H1 (cell line): Measurements from ENCODE around the gene GAB2. TPM values are rescaled to one million over a fixed set of nuclear protein-coding genes. Genes with fewer than 3 reads are reported as not detected.
A peak's percentile ranks its signal among the peaks of the same experiment; 100 is the strongest.

Experiments
- CTCF ChIA-PET: fragments of 300-600 bp; sonication (Branson Sonifier 250); formaldehyde crosslinking; loops from one replicate; lab custom pipeline; 2021; ENCODE audit not compliant: partially characterized antibody; lab: Charles Lee
- POLR2A ChIA-PET: fragments of 300-600 bp; sonication (Branson Sonifier 250); formaldehyde crosslinking; loops from one replicate; lab custom pipeline; 2021; ENCODE audit warnings: inconsistent platforms; ENCODE audit not compliant: partially characterized antibody; lab: Charles Lee
- DNase-seq, 2 experiments: peaks; one replicate each; pipeline versions ENCODE4 v3.0.0 to v3.0.0-alpha.2; 2010 to 2022; ENCODE audit warnings: low spot score in 2 of 2, low read depth in 1 of 2, mixed read lengths in 1 of 2
- FAIRE-seq: peaks from 2 replicates; lab custom pipeline; 2011; peaks lifted over from hg19 to GRCh38; lab: Jason Lieb, UNC
- H2AFZ ChIP-seq: 2 replicates; pipeline ENCODE4 v1.8.1; 2012; ENCODE audit warnings: low read length, inconsistent platforms
- H2AK5ac ChIP-seq: 2 replicates; pipeline ENCODE4 v1.6.1; 2013; ENCODE audit warnings: low read depth, low read length
- H2BK120ac ChIP-seq: replicated peaks from 2 replicates; pipeline ENCODE3; 2013; ENCODE audit warnings: low read depth, low read length, inconsistent platforms
- H2BK12ac ChIP-seq: 2 replicates; pipeline ENCODE4 v1.6.1; 2013; ENCODE audit warnings: low read depth, low read length
- H2BK15ac ChIP-seq: 2 replicates; pipeline ENCODE4 v1.6.1; 2013; ENCODE audit warnings: low read length
- H2BK20ac ChIP-seq: 2 replicates; pipeline ENCODE4 v1.6.1; 2013; ENCODE audit warnings: low read length
- H2BK5ac ChIP-seq: 2 replicates; pipeline ENCODE4 v1.6.1; 2013; ENCODE audit warnings: low read depth, low read length
- H3K14ac ChIP-seq: 2 replicates; pipeline ENCODE4 v1.6.1; 2013; ENCODE audit warnings: inconsistent platforms; ENCODE audit not compliant: insufficient read length
- H3K18ac ChIP-seq: 2 replicates; pipeline ENCODE4 v1.6.1; 2013; ENCODE audit warnings: low read length; ENCODE audit errors: extremely low read depth
- H3K23ac ChIP-seq: 2 replicates; pipeline ENCODE4 v1.6.1; 2013; ENCODE audit warnings: inconsistent platforms; ENCODE audit not compliant: insufficient read length
- H3K23me2 ChIP-seq: 2 replicates; pipeline ENCODE4 v1.6.1; 2013; ENCODE audit warnings: low read depth, low read length
- H3K27ac ChIP-seq: 2 replicates; pipeline ENCODE4 v1.6.1; 2011; ENCODE audit warnings: low read depth, low read length, inconsistent platforms
- H3K27me3 ChIP-seq, 4 experiments: replicated peaks in 1 of 4; 1 replicate in 1 of 4; 2 replicates in 3 of 4; pipeline versions ENCODE4 v1.6.1 to v1.8.1; 2011 to 2013; ENCODE audit warnings: low read length in 3 of 4, mild to moderate bottlenecking in 3 of 4, inconsistent platforms in 2 of 4, mixed read lengths in 2 of 4, moderate library complexity in 1 of 4; ENCODE audit not compliant: control insufficient read depth in 3 of 4, insufficient read depth in 3 of 4; ENCODE audit errors: extremely low read depth in 1 of 4
- H3K36me3 ChIP-seq, 4 experiments: 2 replicates each; pipeline versions ENCODE4 v1.6.1 to v1.8.1; 2011 to 2013; ENCODE audit warnings: mild to moderate bottlenecking in 4 of 4, low read length in 3 of 4, moderate library complexity in 2 of 4, control low read depth in 1 of 4, inconsistent platforms in 1 of 4; ENCODE audit not compliant: insufficient read depth in 4 of 4, control insufficient read depth in 2 of 4
- H3K4ac ChIP-seq: replicated peaks from 2 replicates; pipeline ENCODE3; 2013; ENCODE audit warnings: low read length, low read depth, mixed read lengths, inconsistent platforms; ENCODE audit not compliant: insufficient read length
- H3K4me1 ChIP-seq, 4 experiments: replicated peaks in 1 of 4; 1 replicate in 1 of 4; 2 replicates in 3 of 4; pipeline versions ENCODE4 v1.6.1 to v1.8.1; 2011 to 2013; ENCODE audit warnings: low read length in 3 of 4, inconsistent platforms in 2 of 4, mixed read lengths in 1 of 4; ENCODE audit not compliant: insufficient read depth in 4 of 4, control insufficient read depth in 3 of 4
- H3K4me2 ChIP-seq, 2 experiments: 2 replicates each; pipeline versions ENCODE4 v1.6.1 to v1.8.1; 2011 to 2013; ENCODE audit warnings: low read depth in 2 of 2, low read length in 2 of 2, control low read depth in 1 of 2, inconsistent platforms in 1 of 2, mild to moderate bottlenecking in 1 of 2; ENCODE audit not compliant: insufficient read depth in 1 of 2
- H3K4me3 ChIP-seq, 4 experiments: fragments of 200-600, 300-600 bp in 1 of 4; sonication (generic), shearing (Covaris generic), sonication (Bioruptor Twin) in 1 of 4; 2 replicates each; pipeline versions ENCODE4 v1.5.1 to v1.8.1; 2011 to 2016; ENCODE audit warnings: low read length in 4 of 4, low read depth in 3 of 4, control low read depth in 2 of 4, inconsistent platforms in 2 of 4, mild to moderate bottlenecking in 2 of 4, mixed read lengths in 1 of 4, moderate library complexity in 1 of 4; ENCODE audit not compliant: insufficient read depth in 2 of 4; ENCODE audit errors: extremely low read depth in 1 of 4
- H3K56ac ChIP-seq: replicated peaks from 2 replicates; pipeline ENCODE3; 2013; ENCODE audit warnings: low read depth, mild to moderate bottlenecking, mixed read lengths, low read length, inconsistent platforms; ENCODE audit not compliant: insufficient read length
- H3K79me1 ChIP-seq: 2 replicates; pipeline ENCODE4 v1.6.1; 2013; ENCODE audit warnings: low read depth, low read length, control low read depth
- H3K79me2 ChIP-seq, 2 experiments: 2 replicates each; pipeline versions ENCODE4 v1.6.1 to v1.8.1; 2012 to 2013; ENCODE audit warnings: low read length in 2 of 2, mild to moderate bottlenecking in 2 of 2, inconsistent platforms in 1 of 2; ENCODE audit not compliant: insufficient read depth in 2 of 2, control insufficient read depth in 1 of 2
- H3K9ac ChIP-seq, 4 experiments: replicated peaks in 1 of 4; 1 replicate in 1 of 4; 2 replicates in 3 of 4; pipeline versions ENCODE4 v1.6.1 to v1.8.1; 2011 to 2013; ENCODE audit warnings: low read depth in 3 of 4, low read length in 3 of 4, control low read depth in 2 of 4, mild to moderate bottlenecking in 2 of 4, moderate library complexity in 2 of 4, inconsistent platforms in 1 of 4; ENCODE audit errors: extremely low read depth in 1 of 4
- H3K9me3 ChIP-seq, 2 experiments: 2 replicates each; pipeline versions ENCODE4 v1.6.1 to v1.8.1; 2012 to 2013; ENCODE audit warnings: mild to moderate bottlenecking in 2 of 2, moderate library complexity in 2 of 2, control low read depth in 1 of 2, inconsistent platforms in 1 of 2, low read depth in 1 of 2, low read length in 1 of 2, mixed read lengths in 1 of 2; ENCODE audit not compliant: insufficient read depth in 2 of 2
- H4K20me1 ChIP-seq, 2 experiments: replicated peaks in 1 of 2; 2 replicates each; pipeline versions ENCODE3 to v1.8.1; 2011 to 2013; ENCODE audit warnings: inconsistent platforms in 2 of 2, low read length in 2 of 2, mild to moderate bottlenecking in 1 of 2; ENCODE audit not compliant: insufficient read depth in 2 of 2, control insufficient read depth in 1 of 2
- H4K5ac ChIP-seq: 2 replicates; pipeline ENCODE4 v1.6.1; 2013; ENCODE audit warnings: low read length, low read depth, mixed read lengths, inconsistent platforms; ENCODE audit not compliant: insufficient read length
- H4K8ac ChIP-seq: 2 replicates; pipeline ENCODE4 v1.8.0; 2013; ENCODE audit warnings: mild to moderate bottlenecking, moderate library complexity, low read length, inconsistent platforms; ENCODE audit not compliant: insufficient read depth; ENCODE audit errors: extremely low read depth
- H4K91ac ChIP-seq: replicated peaks from 2 replicates; pipeline ENCODE3; 2013; ENCODE audit warnings: low read length, mixed read lengths, inconsistent platforms; ENCODE audit not compliant: insufficient read length
- CEBPB ChIP-seq: IDR thresholded peaks from 2 replicates; pipeline ENCODE4 v1.6.1; 2012; ENCODE audit warnings: low read depth, low read length
- CTBP2 ChIP-seq: IDR thresholded peaks from 2 replicates; pipeline ENCODE4 v1.7.0; 2011; ENCODE audit warnings: borderline replicate concordance, mild to moderate bottlenecking, moderate library complexity, mixed read lengths, low read length; ENCODE audit not compliant: insufficient read depth, insufficient read length
- EZH2 ChIP-seq: fragments of 200-600 bp; sonication (generic); IDR thresholded peaks from 2 replicates; pipeline ENCODE4 v1.7.1; 2012; ENCODE audit warnings: low read depth, mild to moderate bottlenecking, moderate library complexity, low read length, inconsistent platforms; ENCODE audit not compliant: severe bottlenecking
- JUND ChIP-seq: IDR thresholded peaks from 2 replicates; pipeline ENCODE4 v1.6.1; 2011; ENCODE audit warnings: mild to moderate bottlenecking, improper control_type of control experiment, low read length
- RFX5 ChIP-seq: IDR thresholded peaks from 2 replicates; pipeline ENCODE4 v1.6.1; 2011; ENCODE audit warnings: low read depth, low read length, improper control_type of control experiment, borderline replicate concordance
- SIX5 ChIP-seq: IDR thresholded peaks from 2 replicates; pipeline ENCODE4 v1.6.1; 2011; ENCODE audit warnings: mild to moderate bottlenecking, low read depth, low read length
- SP2 ChIP-seq: IDR thresholded peaks from 2 replicates; pipeline ENCODE4 v1.6.1; 2012; ENCODE audit warnings: mild to moderate bottlenecking, low read length, inconsistent platforms
- SUZ12 ChIP-seq: fragments of 200-600 bp; sonication (generic); IDR thresholded peaks from 2 replicates; pipeline ENCODE4 v1.6.1; 2012; ENCODE audit warnings: mild to moderate bottlenecking, inconsistent platforms, low read length, moderate library complexity, mixed read lengths
- WGBS, 2 experiments: shearing (Covaris generic) in 1 of 2; methylation state at CpG; one replicate each; pipeline versions ENCODE4 v1.1.6 to v1.1.7; 2013 to 2015; ENCODE audit warnings: low lambda C conversion rate in 2 of 2, mixed read lengths in 2 of 2, inconsistent platforms in 1 of 2, low coverage in 1 of 2, missing lambda C conversion rate in 1 of 2; ENCODE audit not compliant: insufficient replicate concordance in 2 of 2, insufficient coverage in 1 of 2, insufficient read length in 1 of 2; ENCODE audit errors: extremely low coverage in 1 of 2, missing lambda C conversion rate in 1 of 2; 5-methylcytosine and 5-hydroxymethylcytosine counted together
- polyA plus RNA-seq, 7 experiments: library from polyadenylated mRNA; depleted of rRNA in 3 of 7; stranded (reverse) in 5 of 7; unstranded in 2 of 7; fragments of >200 nt in 5 of 7; fragments of 200-250 nt in 2 of 7; gene quantifications; 1 replicate in 5 of 7; 2 replicates in 1 of 7; 4 replicates in 1 of 7; pipeline versions ENCODE4 v1.2.1 to v1.2.3, GENCODE V29; 2011 to 2013; ENCODE audit warnings: missing spikeins in 2 of 7, mixed read lengths in 2 of 7
- total RNA-seq: library from RNA; stranded (reverse); fragmentation: NEBNext Ultra II Directional; extraction: Animal tissue kit (Norgen Biotek cat#: 25700); gene quantifications from 2 replicates; pipeline ENCODE4 v1.2.1, GENCODE V29; 2021
- TF ChIP-seq, protein P1 (sequence below): IDR thresholded peaks from 2 replicates; pipeline ENCODE4 v1.6.1; 2011; ENCODE audit warnings: low read length, improper control_type of control experiment

Gene GAB2
- total and polyA plus RNA-seq, 2 of the 8 experiments (the other 6 are each of a cell fraction or from before 2014, with no cell fraction given): 6.3 to 14.0 TPM

DNA sequence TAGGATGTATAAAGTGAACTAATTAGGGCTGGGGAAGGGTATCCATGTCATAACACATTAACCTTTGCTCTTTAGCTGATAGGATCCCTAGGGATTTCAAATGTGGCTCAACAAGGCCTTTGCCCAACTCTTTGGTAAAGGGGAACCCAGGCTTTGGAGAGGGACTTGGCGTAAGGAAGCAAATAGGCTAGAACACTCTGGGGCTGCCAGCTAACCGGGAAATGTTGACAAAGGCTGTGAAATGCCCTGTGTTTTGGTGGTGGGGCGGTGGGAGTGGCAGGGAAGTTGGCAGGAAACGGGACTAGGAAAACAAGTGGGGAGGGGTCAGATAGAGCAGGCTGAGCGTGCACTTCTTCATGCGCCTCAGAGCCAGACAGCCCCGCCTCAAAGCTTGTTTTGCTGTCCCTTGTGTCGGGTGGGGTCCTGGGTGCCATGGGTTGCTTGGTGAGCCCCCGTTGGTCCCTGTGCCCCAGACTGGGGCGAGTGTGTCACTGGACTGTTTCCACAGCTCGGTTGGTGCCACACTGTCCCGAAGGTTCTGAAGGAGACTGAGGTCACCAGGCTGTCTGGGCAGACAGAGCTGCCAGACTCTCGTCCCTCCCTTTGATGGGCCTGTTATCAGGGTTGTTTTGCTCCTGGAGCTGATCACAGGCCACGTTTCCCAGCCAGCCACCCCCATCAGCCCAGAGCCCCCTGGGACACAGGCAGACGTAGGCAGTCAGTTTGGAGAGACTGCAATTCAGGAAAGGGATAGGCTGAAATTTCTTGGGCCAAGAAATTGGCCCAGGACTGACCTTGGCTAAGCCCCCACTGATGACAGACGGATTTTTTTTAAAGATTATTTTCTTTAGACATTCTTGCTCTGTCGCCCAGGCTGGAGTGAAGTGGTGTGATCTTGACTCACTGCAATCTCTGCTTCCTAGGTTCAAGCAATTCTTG, 248.8 kb downstream of the GAB2 start:
- no peak overlapping the region for H2AFZ ChIP-seq
- no peak overlapping the region for H3K4me2 ChIP-seq
- H3K9ac ChIP-seq: no peak overlapping the region
- no peak overlapping the region for H2BK120ac ChIP-seq
- CTCF ChIA-PET: interaction anchor here (0.8 to 1.3 kb wide), 4 partner anchors 10 to 186 kb away, joined by 3 to 4 read pairs (median 4); no protein-coding TSS in a partner anchor
- no peak overlapping the region for H2BK5ac ChIP-seq
- H3K23me2 ChIP-seq: no peaks in the 10 kb centered on the region
- H2BK20ac ChIP-seq: no peak overlapping the region
- H3K14ac ChIP-seq: no peak overlapping the region
- H3K23ac ChIP-seq: no peak overlapping the region
- H4K20me1 ChIP-seq: no peaks in the 10 kb centered on the region
- H3K9me3 ChIP-seq: no peaks in the 10 kb centered on the region
- no peak overlapping the region for H2BK12ac ChIP-seq
- H3K4ac ChIP-seq: no peak overlapping the region
- POLR2A ChIA-PET: interaction anchor here (1.0 to 1.1 kb wide), 2 partner anchors 8 to 19 kb away, joined by 3 read pairs; partner anchors contain the start of gene KCTD21
- H3K27ac ChIP-seq: no peak overlapping the region
- H4K5ac ChIP-seq: no peak overlapping the region
- no peaks in the 10 kb centered on the region for H3K36me3 ChIP-seq
- no peak for FAIRE-seq
- no peak for DNase-seq
- H2BK15ac ChIP-seq: no peak overlapping the region
- no peak overlapping the region for H2AK5ac ChIP-seq
- H3K18ac ChIP-seq: no peak overlapping the region; the same call in 1 of the 2 replicates
- no peaks in the 10 kb centered on the region for H3K79me1 ChIP-seq
- H3K4me1 ChIP-seq: no peaks in the 10 kb centered on the region
- 90% methylated on average over 17 of the region's 17 CpGs; no CpG with 5 or more reads in 1 of the 2 experiments for WGBS, 2 experiments
- H4K8ac ChIP-seq: peak overlapping the region; percentile 23; the same call in 1 of the 2 replicates
- H3K27me3 ChIP-seq: no peaks in the 10 kb centered on the region
- no peak overlapping the region for H4K91ac ChIP-seq
- H3K4me3 ChIP-seq: no peak overlapping the region
- H3K56ac ChIP-seq: no peak overlapping the region
- TF ChIP-seq SP2 (no peak), CEBPB (no peak), CTBP2 (no peak), JUND (no peak), SUZ12 (no peak), RFX5 (no peak), SIX5 (no peak), EZH2 (no peak)
- TF ChIP-seq, protein P1, sequence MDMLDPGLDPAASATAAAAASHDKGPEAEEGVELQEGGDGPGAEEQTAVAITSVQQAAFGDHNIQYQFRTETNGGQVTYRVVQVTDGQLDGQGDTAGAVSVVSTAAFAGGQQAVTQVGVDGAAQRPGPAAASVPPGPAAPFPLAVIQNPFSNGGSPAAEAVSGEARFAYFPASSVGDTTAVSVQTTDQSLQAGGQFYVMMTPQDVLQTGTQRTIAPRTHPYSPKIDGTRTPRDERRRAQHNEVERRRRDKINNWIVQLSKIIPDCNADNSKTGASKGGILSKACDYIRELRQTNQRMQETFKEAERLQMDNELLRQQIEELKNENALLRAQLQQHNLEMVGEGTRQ: no peak
- no peaks in the 10 kb centered on the region for H3K79me2 ChIP-seq
